ENCODE measurements around the gene SELENOH. TPM values are rescaled to one million over a fixed set of nuclear protein-coding genes. Genes with fewer than 3 reads are reported as not detected.

SELENOH gene
- total and polyA plus RNA-seq, 2 of the 8 experiments (the other 6 are each of a cell fraction or from before 2014, with no cell fraction given), result 243 to 264 TPM

GRCh38 chr11:57792870-57793269 lies 51.6 kb downstream of the SELENOH start:
- H2BK15ac ChIP-seq (ENCODE audit: low read length), result no peak overlapping the region
- no peak overlapping the region for H2BK5ac ChIP-seq (ENCODE audit: low read depth, low read length)
- H3K9me3 ChIP-seq (ENCODE audit: insufficient read depth in 2 of 2, low read depth in 1 of 2, low read length in 1 of 2), result no peaks in the 10 kb centered on the region
- H2BK20ac ChIP-seq (ENCODE audit: low read length), result no peak overlapping the region
- peaks cover 12 to 33% (median 23%) of the 10 kb centered on the region in 4 experiments for H3K36me3 ChIP-seq (ENCODE audit: control insufficient read depth in 2 of 4, insufficient read depth in 4 of 4, low read length in 3 of 4)
- no peak for TF ChIP-seq SP2 (IDR thresholded peaks at IDR 0.05; ENCODE audit: low read length)
- no peak overlapping the region for H4K5ac ChIP-seq (ENCODE audit: insufficient read length, low read depth, low read length)
- H3K27ac ChIP-seq (ENCODE audit: low read depth, low read length), result no peak overlapping the region
- H3K23me2 ChIP-seq (ENCODE audit: low read depth, low read length), result no peaks in the 10 kb centered on the region
- H3K23ac ChIP-seq (ENCODE audit: insufficient read length), result no peak overlapping the region
- DNase-seq (ENCODE audit: low read depth in 1 of 2, low spot score in 2 of 2) (no peak), FAIRE-seq (no peak)
- H3K56ac ChIP-seq (replicated peaks; ENCODE audit: insufficient read length, low read depth, low read length), result no peak overlapping the region
- H4K91ac ChIP-seq (replicated peaks; ENCODE audit: insufficient read length, low read length), result no peak overlapping the region
- H3K4ac ChIP-seq (replicated peaks; ENCODE audit: insufficient read length, low read depth, low read length), result no peak overlapping the region
- H3K18ac ChIP-seq (ENCODE audit: extremely low read depth, low read length), result no peak overlapping the region
- ChIA-PET POLR2A (ENCODE audit: partially characterized antibody) (interaction anchor here (1.3 to 3.0 kb wide), 4 partner anchors 12 to 31 kb away, joined by 8 to 14 read pairs (median 10); partner anchors contain the start of gene CTNND1), CTCF (ENCODE audit: partially characterized antibody) (interaction anchor here (1.3 to 1.8 kb wide), 2 partner anchors 8 to 34 kb away, joined by 3 to 4 read pairs; no protein-coding TSS in a partner anchor)
- H3K9ac ChIP-seq (replicated peaks in 1 of 4; ENCODE audit: extremely low read depth in 1 of 4, low read depth in 3 of 4, low read length in 3 of 4), result no peak overlapping the region
- peaks cover 10% of the 10 kb centered on the region for H3K79me1 ChIP-seq (ENCODE audit: low read depth, low read length)
- H4K8ac ChIP-seq (ENCODE audit: extremely low read depth, insufficient read depth, low read length), result no peak overlapping the region
- H2BK12ac ChIP-seq (ENCODE audit: low read depth, low read length), result no peak overlapping the region
- peaks cover 3 to 5% of the 10 kb centered on the region in 2 experiments for H4K20me1 ChIP-seq (replicated peaks in 1 of 2; ENCODE audit: control insufficient read depth in 1 of 2, insufficient read depth in 2 of 2, low read length in 2 of 2)
- H3K14ac ChIP-seq (ENCODE audit: insufficient read length), result no peak overlapping the region
- H3K27me3 ChIP-seq (replicated peaks in 1 of 4; ENCODE audit: control insufficient read depth in 3 of 4, extremely low read depth in 1 of 4, insufficient read depth in 3 of 4, low read length in 3 of 4), result no peaks in the 10 kb centered on the region
- no peak overlapping the region for H2BK120ac ChIP-seq (replicated peaks; ENCODE audit: low read depth, low read length)
- H3K79me2 ChIP-seq (ENCODE audit: control insufficient read depth in 1 of 2, insufficient read depth in 2 of 2, low read length in 2 of 2), result peaks cover 3 to 78% of the 10 kb centered on the region in 2 experiments; a peak in 3 of 4 replicates
- no peak overlapping the region for H3K4me2 ChIP-seq (ENCODE audit: insufficient read depth in 1 of 2, low read depth in 2 of 2, low read length in 2 of 2)
- no peak overlapping the region for H2AFZ ChIP-seq (ENCODE audit: low read length)
- H2AK5ac ChIP-seq (ENCODE audit: low read depth, low read length), result no peak overlapping the region
- peaks cover 0 to 5% (median 3%) of the 10 kb centered on the region in 4 experiments; a peak in 3 of 7 replicates for H3K4me1 ChIP-seq (replicated peaks in 1 of 4; ENCODE audit: control insufficient read depth in 3 of 4, insufficient read depth in 4 of 4, low read length in 3 of 4)
- H3K4me3 ChIP-seq (ENCODE audit: extremely low read depth in 1 of 4, insufficient read depth in 2 of 4, low read depth in 3 of 4, low read length in 4 of 4), result no peak overlapping the region

Small RNA genes lying within 50 kb of the gene (small RNA-seq; reads per million reads assigned to genes)
- not detected for gene AP001931.1 (ENCODE audit: insufficient read depth)
- not detected for gene TMX2-CTNND1 (ENCODE audit: insufficient read depth)

Other genes starting within 250 kb of the SELENOH start
- gene SLC43A1, start 225.8 kb upstream of the SELENOH start, total RNA-seq (2021; fragmentation: NEBNext Ultra II Directional; extraction: Animal tissue kit (Norgen Biotek cat#: 25700)), result 30.1 and 34.5 TPM in 2 replicates
- 58.0 and 79.5 TPM in 2 replicates for gene SLC43A1, start 225.8 kb upstream of the SELENOH start, polyA plus RNA-seq (2011; rRNA removed)
- 109 and 117 TPM in 2 replicates for gene TIMM10, start 210.7 kb upstream of the SELENOH start, total RNA-seq (2021; fragmentation: NEBNext Ultra II Directional; extraction: Animal tissue kit (Norgen Biotek cat#: 25700))
- gene TIMM10, start 210.7 kb upstream of the SELENOH start, polyA plus RNA-seq (2011; rRNA removed), result 208 and 227 TPM in 2 replicates
- not detected in 2 replicates for gene SMTNL1, start 203.9 kb upstream of the SELENOH start, total RNA-seq (2021; fragmentation: NEBNext Ultra II Directional; extraction: Animal tissue kit (Norgen Biotek cat#: 25700))
- gene SMTNL1, start 203.9 kb upstream of the SELENOH start, polyA plus RNA-seq (2011; rRNA removed), result 0.13 and 0.18 TPM in 2 replicates
- gene UBE2L6, start 173.8 kb upstream of the SELENOH start, total RNA-seq (2021; fragmentation: NEBNext Ultra II Directional; extraction: Animal tissue kit (Norgen Biotek cat#: 25700)), result 67.8 and 68.1 TPM in 2 replicates
- 89.2 and 94.8 TPM in 2 replicates for gene UBE2L6, start 173.8 kb upstream of the SELENOH start, polyA plus RNA-seq (2011; rRNA removed)
- gene SERPING1, start 143.8 kb upstream of the SELENOH start, total RNA-seq (2021; fragmentation: NEBNext Ultra II Directional; extraction: Animal tissue kit (Norgen Biotek cat#: 25700)), result 50.9 and 57.3 TPM in 2 replicates
- gene SERPING1, start 143.8 kb upstream of the SELENOH start, polyA plus RNA-seq (2011; rRNA removed), result 54.8 and 78.8 TPM in 2 replicates
- gene YPEL4, start 91.6 kb upstream of the SELENOH start, total RNA-seq (2021; fragmentation: NEBNext Ultra II Directional; extraction: Animal tissue kit (Norgen Biotek cat#: 25700)), result 0.13 TPM in 1 of 2 replicates, not detected in the other
- 0.09 and 0.38 TPM in 2 replicates for gene YPEL4, start 91.6 kb upstream of the SELENOH start, polyA plus RNA-seq (2011; rRNA removed)
- gene CLP1, start 83.7 kb upstream of the SELENOH start, total RNA-seq (2021; fragmentation: NEBNext Ultra II Directional; extraction: Animal tissue kit (Norgen Biotek cat#: 25700)), result 29.3 and 29.9 TPM in 2 replicates
- gene CLP1, start 83.7 kb upstream of the SELENOH start, polyA plus RNA-seq (2011; rRNA removed), result 25.6 and 29.4 TPM in 2 replicates
- 54.8 and 56.3 TPM in 2 replicates for gene ZDHHC5, start 73.4 kb upstream of the SELENOH start, total RNA-seq (2021; fragmentation: NEBNext Ultra II Directional; extraction: Animal tissue kit (Norgen Biotek cat#: 25700))
- gene ZDHHC5, start 73.4 kb upstream of the SELENOH start, polyA plus RNA-seq (2011; rRNA removed), result 36.1 and 40.0 TPM in 2 replicates
- 19.4 and 20.5 TPM in 2 replicates for gene MED19, start 29.3 kb upstream of the SELENOH start, total RNA-seq (2021; fragmentation: NEBNext Ultra II Directional; extraction: Animal tissue kit (Norgen Biotek cat#: 25700))
- gene MED19, start 29.3 kb upstream of the SELENOH start, polyA plus RNA-seq (2011; rRNA removed), result 35.4 and 49.3 TPM in 2 replicates
- 100.0 and 104 TPM in 2 replicates for gene TMX2, start 28.9 kb upstream of the SELENOH start, total RNA-seq (2021; fragmentation: NEBNext Ultra II Directional; extraction: Animal tissue kit (Norgen Biotek cat#: 25700))
- 65.3 and 70.4 TPM in 2 replicates for gene TMX2, start 28.9 kb upstream of the SELENOH start, polyA plus RNA-seq (2011; rRNA removed)
- gene BTBD18, start 10.3 kb downstream of the SELENOH start, total RNA-seq (2021; fragmentation: NEBNext Ultra II Directional; extraction: Animal tissue kit (Norgen Biotek cat#: 25700)), result not detected in 2 replicates
- 0.03 TPM in 2 replicates for gene BTBD18, start 10.3 kb downstream of the SELENOH start, polyA plus RNA-seq (2011; rRNA removed)
- gene CTNND1, start 20.3 kb downstream of the SELENOH start, total RNA-seq (2021; fragmentation: NEBNext Ultra II Directional; extraction: Animal tissue kit (Norgen Biotek cat#: 25700)), result 164 and 167 TPM in 2 replicates
- gene CTNND1, start 20.3 kb downstream of the SELENOH start, polyA plus RNA-seq (2011; rRNA removed), result 91.9 and 97.8 TPM in 2 replicates